Measurements from ENCODE around the gene KDM8. TPM values are rescaled to one million over a fixed set of nuclear protein-coding genes. Genes with fewer than 3 reads are reported as not detected.
"Not testable (repeated sequence)": the region's sequence is repeated elsewhere in the genome, so short reads cannot be mapped to it uniquely, and the experiment has no call there.

Gene KDM8
- total and polyA plus RNA-seq, 2 donors (not counting 3 experiments of a cell fraction or from before 2014, with no cell fraction given) = 5.1 to 8.4 TPM

DNA sequence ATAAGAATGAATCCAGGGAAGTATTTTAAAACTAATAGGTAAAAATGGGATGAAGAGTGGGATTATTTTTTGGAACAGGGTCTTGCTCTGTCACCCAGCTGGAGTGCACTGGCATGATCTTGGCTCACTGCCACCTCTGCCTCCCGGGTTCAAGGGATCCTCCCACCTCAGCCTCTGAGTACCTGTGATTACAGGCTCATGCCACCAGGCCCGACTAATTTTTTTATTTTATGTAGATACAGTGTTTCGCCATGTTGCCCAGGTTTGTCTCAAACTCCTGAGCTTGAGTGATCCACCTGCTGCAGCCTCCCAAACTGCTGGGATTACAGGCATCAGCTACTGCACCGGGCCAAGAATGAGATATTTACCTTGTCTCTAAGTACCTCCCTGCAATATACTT is 43.1 kb downstream of the KDM8 start:
- CTCF ChIA-PET = no interaction called here
- H3K9me1 ChIP-seq (replicated peaks; ENCODE audit: control insufficient read depth, extremely low read depth, insufficient read depth, low read length) = no peaks in the 10 kb centered on the region

DNA sequence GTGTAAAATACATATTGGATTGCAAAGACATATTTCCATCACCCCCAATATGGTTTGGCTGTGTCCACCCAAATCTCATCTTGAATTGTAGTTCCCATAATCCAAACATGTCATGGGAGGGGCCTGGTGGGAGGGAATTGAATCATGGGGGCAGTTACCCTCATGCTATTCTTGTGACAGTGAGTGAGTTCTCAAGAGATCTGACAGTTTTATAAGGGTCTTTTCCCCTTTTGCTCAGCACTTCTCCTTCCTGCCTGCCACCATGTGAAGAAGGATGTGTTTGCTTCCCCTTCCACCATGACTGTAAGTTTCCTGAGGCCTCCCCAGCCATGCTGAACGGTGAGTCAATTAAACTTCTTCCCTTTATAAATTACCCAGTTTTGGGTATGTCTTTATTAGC is 43.8 kb downstream of the KDM8 start:
- DNase-seq (ENCODE audit: low read depth, low spot score); BruUV-seq (replicated peaks); H3K4me3 ChIP-seq (replicated peaks in 1 of 3; ENCODE audit: insufficient read depth in 1 of 3, low read depth in 1 of 3, low read length in 3 of 3); H3K27me3 ChIP-seq (ENCODE audit: control insufficient read depth in 2 of 2, insufficient read depth in 2 of 2, low read length in 2 of 2); H4K20me1 ChIP-seq (replicated peaks; ENCODE audit: control insufficient read depth, extremely low read depth, insufficient read depth, low read length); H3K9me3 ChIP-seq (replicated peaks; ENCODE audit: control insufficient read depth, insufficient read depth, low read length); POLR2A ChIA-PET; H3K79me2 ChIP-seq (ENCODE audit: control insufficient read depth, insufficient read depth, low read length); dilution Hi-C loops (cut with MboI; ENCODE audit: extremely low pct_ligation_motif_present, low sequenced_read_pairs); H2AFZ ChIP-seq (ENCODE audit: low read depth, low read length); H3K27ac ChIP-seq (ENCODE audit: insufficient read depth, low read depth, low read length); H3K36me3 ChIP-seq (ENCODE audit: control insufficient read depth in 2 of 2, extremely low read depth in 1 of 2, insufficient read depth in 2 of 2, low read length in 2 of 2); H3K4me2 ChIP-seq (ENCODE audit: insufficient read depth, low read length); intact Hi-C loops (cut with micrococcal nuclease); H3K9ac ChIP-seq (replicated peaks; ENCODE audit: extremely low read depth, insufficient read depth, low read length); CTCF ChIA-PET; H3K9me1 ChIP-seq (replicated peaks; ENCODE audit: control insufficient read depth, extremely low read depth, insufficient read depth, low read length); FAIRE-seq: not testable (repeated sequence)
- H3K4me1 ChIP-seq (ENCODE audit: control insufficient read depth, extremely low read depth, insufficient read depth, low read length) = peaks cover 42% of the 10 kb centered on the region

More for the DNA sequence above, 43.1 kb downstream of the KDM8 start:
- Histone ChIP-seq H3K36me3 (ENCODE audit: control insufficient read depth in 2 of 2, extremely low read depth in 1 of 2, insufficient read depth in 2 of 2, low read length in 2 of 2) (no peaks in the 10 kb centered on the region), H3K27ac (ENCODE audit: insufficient read depth, low read depth, low read length) (no peak overlapping the region), H3K4me2 (ENCODE audit: insufficient read depth, low read length) (no peak overlapping the region), H3K27me3 (ENCODE audit: control insufficient read depth in 2 of 2, insufficient read depth in 2 of 2, low read length in 2 of 2) (no peaks in the 10 kb centered on the region), H2AFZ (ENCODE audit: low read depth, low read length) (no peak overlapping the region), H3K4me1 (ENCODE audit: control insufficient read depth, extremely low read depth, insufficient read depth, low read length) (peaks cover 49% of the 10 kb centered on the region), H3K9me3 (replicated peaks; ENCODE audit: control insufficient read depth, insufficient read depth, low read length) (no peaks in the 10 kb centered on the region), H3K79me2 (ENCODE audit: control insufficient read depth, insufficient read depth, low read length) (no peaks in the 10 kb centered on the region), H3K4me3 (replicated peaks in 1 of 3; ENCODE audit: insufficient read depth in 1 of 3, low read depth in 1 of 3, low read length in 3 of 3) (no peak overlapping the region), H3K9ac (replicated peaks; ENCODE audit: extremely low read depth, insufficient read depth, low read length) (no peak overlapping the region), H4K20me1 (replicated peaks; ENCODE audit: control insufficient read depth, extremely low read depth, insufficient read depth, low read length) (no peaks in the 10 kb centered on the region)
- no TSS peak for BruUV-seq (replicated peaks)
- POLR2A ChIA-PET = no interaction called here
- DNase-seq (ENCODE audit: low read depth, low spot score) (no peak), FAIRE-seq (no peak)
- TF ChIP-seq POLR2A (IDR thresholded peaks at IDR 0.05; ENCODE audit: low read depth, low read length) = no peak
- intact Hi-C loops (cut with micrococcal nuclease) = no loop called here
- dilution Hi-C loops (cut with MboI; ENCODE audit: extremely low pct_ligation_motif_present, low sequenced_read_pairs) = no loop called here

DNA sequence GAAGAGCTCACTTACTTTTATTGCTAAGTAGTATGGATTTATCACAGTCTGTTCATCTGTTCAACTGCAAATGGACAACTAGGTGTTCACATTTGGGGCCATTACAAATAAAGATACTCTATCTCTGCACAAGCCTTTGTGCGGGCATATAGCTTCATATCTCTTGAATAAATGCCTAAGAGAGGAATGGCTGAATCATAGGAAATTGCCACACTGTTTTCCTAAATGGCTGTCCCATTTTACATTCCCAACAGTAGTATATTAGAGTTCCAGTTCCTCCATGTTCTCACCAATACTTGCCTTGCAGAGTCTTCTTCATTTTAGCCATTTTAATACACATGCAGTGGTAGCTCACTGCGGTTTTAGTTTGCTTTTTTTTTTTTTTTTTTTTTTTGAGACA is 44.7 kb downstream of the KDM8 start:
- Histone ChIP-seq H3K27ac (ENCODE audit: insufficient read depth, low read depth, low read length) (no peak overlapping the region), H3K36me3 (ENCODE audit: control insufficient read depth in 2 of 2, extremely low read depth in 1 of 2, insufficient read depth in 2 of 2, low read length in 2 of 2) (no peaks in the 10 kb centered on the region), H4K20me1 (replicated peaks; ENCODE audit: control insufficient read depth, extremely low read depth, insufficient read depth, low read length) (no peaks in the 10 kb centered on the region), H3K9me3 (replicated peaks; ENCODE audit: control insufficient read depth, insufficient read depth, low read length) (no peaks in the 10 kb centered on the region), H2AFZ (ENCODE audit: low read depth, low read length) (no peak overlapping the region), H3K4me3 (replicated peaks in 1 of 3; ENCODE audit: insufficient read depth in 1 of 3, low read depth in 1 of 3, low read length in 3 of 3) (no peak overlapping the region), H3K79me2 (ENCODE audit: control insufficient read depth, insufficient read depth, low read length) (no peaks in the 10 kb centered on the region), H3K4me1 (ENCODE audit: control insufficient read depth, extremely low read depth, insufficient read depth, low read length) (peaks cover 36% of the 10 kb centered on the region), H3K9me1 (replicated peaks; ENCODE audit: control insufficient read depth, extremely low read depth, insufficient read depth, low read length) (no peaks in the 10 kb centered on the region), H3K4me2 (ENCODE audit: insufficient read depth, low read length) (no peak overlapping the region), H3K9ac (replicated peaks; ENCODE audit: extremely low read depth, insufficient read depth, low read length) (no peak overlapping the region), H3K27me3 (ENCODE audit: control insufficient read depth in 2 of 2, insufficient read depth in 2 of 2, low read length in 2 of 2) (no peaks in the 10 kb centered on the region)
- dilution Hi-C loops (cut with MboI; ENCODE audit: extremely low pct_ligation_motif_present, low sequenced_read_pairs) = no loop called here
- ChIA-PET POLR2A (interaction anchor here (0.7 kb wide), 3 partner anchors 12 to 306 kb away, joined by 3 to 6 read pairs (median 6); no protein-coding TSS in a partner anchor), CTCF (interaction anchor here (0.7 to 4.2 kb wide), 7 partner anchors 9 to 120 kb away, joined by 3 to 28 read pairs (median 4); no protein-coding TSS in a partner anchor)
- DNase-seq (ENCODE audit: low read depth, low spot score) (peak; percentile 40), FAIRE-seq (no peak)
- no TSS peak for BruUV-seq (replicated peaks)
- TF ChIP-seq MYC (IDR thresholded peaks at IDR 0.05; ENCODE audit: low read depth, low read length) (no peak), JUN (IDR thresholded peaks at IDR 0.05; ENCODE audit: borderline replicate concordance, insufficient read depth, insufficient read length, low read depth) (peak; percentile 8), FOS (IDR thresholded peaks at IDR 0.05; ENCODE audit: borderline replicate concordance, insufficient read depth, low read length) (peak; percentile 29), POLR2A (IDR thresholded peaks at IDR 0.05; ENCODE audit: low read depth, low read length) (no peak), GATA2 (IDR thresholded peaks at IDR 0.05; ENCODE audit: insufficient read depth, insufficient read length, low read depth, low read length) (no peak), EZH2 (IDR thresholded peaks at IDR 0.05; ENCODE audit: borderline replicate concordance, low read depth, low read length, severe bottlenecking) (no peak)
- TF ChIP-seq, protein P1, sequence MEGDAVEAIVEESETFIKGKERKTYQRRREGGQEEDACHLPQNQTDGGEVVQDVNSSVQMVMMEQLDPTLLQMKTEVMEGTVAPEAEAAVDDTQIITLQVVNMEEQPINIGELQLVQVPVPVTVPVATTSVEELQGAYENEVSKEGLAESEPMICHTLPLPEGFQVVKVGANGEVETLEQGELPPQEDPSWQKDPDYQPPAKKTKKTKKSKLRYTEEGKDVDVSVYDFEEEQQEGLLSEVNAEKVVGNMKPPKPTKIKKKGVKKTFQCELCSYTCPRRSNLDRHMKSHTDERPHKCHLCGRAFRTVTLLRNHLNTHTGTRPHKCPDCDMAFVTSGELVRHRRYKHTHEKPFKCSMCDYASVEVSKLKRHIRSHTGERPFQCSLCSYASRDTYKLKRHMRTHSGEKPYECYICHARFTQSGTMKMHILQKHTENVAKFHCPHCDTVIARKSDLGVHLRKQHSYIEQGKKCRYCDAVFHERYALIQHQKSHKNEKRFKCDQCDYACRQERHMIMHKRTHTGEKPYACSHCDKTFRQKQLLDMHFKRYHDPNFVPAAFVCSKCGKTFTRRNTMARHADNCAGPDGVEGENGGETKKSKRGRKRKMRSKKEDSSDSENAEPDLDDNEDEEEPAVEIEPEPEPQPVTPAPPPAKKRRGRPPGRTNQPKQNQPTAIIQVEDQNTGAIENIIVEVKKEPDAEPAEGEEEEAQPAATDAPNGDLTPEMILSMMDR (IDR thresholded peaks at IDR 0.05; ENCODE audit: extremely low read depth in 1 of 2, insufficient read depth in 1 of 2, low read depth in 1 of 2, low read length in 2 of 2) = no peak
- TF ChIP-seq, protein P2, sequence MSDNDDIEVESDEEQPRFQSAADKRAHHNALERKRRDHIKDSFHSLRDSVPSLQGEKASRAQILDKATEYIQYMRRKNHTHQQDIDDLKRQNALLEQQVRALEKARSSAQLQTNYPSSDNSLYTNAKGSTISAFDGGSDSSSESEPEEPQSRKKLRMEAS (IDR thresholded peaks at IDR 0.05; ENCODE audit: insufficient read depth, insufficient read length) = no peak
- intact Hi-C loops (cut with micrococcal nuclease) = no loop called here
